Activated CD4-positive, alpha-beta T cell treated with anti-CD3 and anti-CD28 coated beads, Interleukin-2, amount 10 ng/mL, durations not matched to agents 7 days and 5 days (primary cell): ENCODE data around the gene CACNA2D3. TPM values are rescaled to one million over a fixed set of nuclear protein-coding genes. Genes with fewer than 3 reads are reported as not detected.

Experiments
- CTCF ChIA-PET: fragments of 350-600 bp; sonication (Branson Sonifier 250); formaldehyde crosslinking; loops from one replicate; lab custom pipeline; 2021; ENCODE audit warnings: antibody characterized with exemption; lab: Charles Lee
- POLR2A ChIA-PET: fragments of 350-600 bp; sonication (Branson Sonifier 250); formaldehyde crosslinking; loops from one replicate; lab custom pipeline; 2021; ENCODE audit warnings: antibody characterized with exemption; lab: Charles Lee
- DNase-seq: peaks from one replicate; pipeline ENCODE4 v3.0.0-alpha.2; 2020
- H3K27ac Mint-ChIP-seq: one replicate; pipeline ENCODE4 v1.8.0; 2021; ENCODE audit warnings: mild to moderate bottlenecking, moderate library complexity, mixed read lengths
- H3K27me3 Mint-ChIP-seq: one replicate; pipeline ENCODE4 v1.8.0; 2021; ENCODE audit warnings: mixed read lengths
- H3K36me3 Mint-ChIP-seq: one replicate; pipeline ENCODE4 v1.8.0; 2021; ENCODE audit warnings: low read depth, mixed read lengths
- H3K4me1 Mint-ChIP-seq: one replicate; pipeline ENCODE4 v1.8.0; 2021; ENCODE audit warnings: mixed read lengths
- H3K4me3 Mint-ChIP-seq: one replicate; pipeline ENCODE4 v1.8.0; 2021; ENCODE audit warnings: mild to moderate bottlenecking, moderate library complexity, mixed read lengths
- H3K9me3 Mint-ChIP-seq: one replicate; pipeline ENCODE4 v1.8.0; 2021; ENCODE audit warnings: mixed read lengths
- total RNA-seq, 2 experiments: library from RNA; stranded (reverse); gene quantifications; one replicate each; pipeline ENCODE4 v1.2.3, GENCODE V29; 2021

CACNA2D3 gene
- total RNA-seq, 2 experiments from 2014 or later, result not detected

DNA sequence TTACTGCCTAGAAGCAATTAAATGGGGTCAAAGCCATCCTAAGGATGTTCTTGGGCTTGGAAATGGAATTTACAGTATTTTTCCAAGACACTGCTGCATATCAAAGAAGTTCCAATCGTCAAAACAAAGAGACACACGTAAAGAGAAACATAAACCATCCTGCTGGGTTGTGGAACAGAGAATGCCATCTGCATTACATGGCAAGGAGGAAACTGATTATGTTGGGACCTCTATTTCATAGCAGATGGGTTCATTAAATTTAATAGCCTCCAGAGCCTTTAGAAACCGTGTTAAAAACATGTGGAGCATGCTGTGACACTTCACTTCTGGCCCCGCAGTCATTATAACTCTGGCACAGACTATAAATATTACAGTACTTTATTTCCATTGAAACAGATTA lies 650.9 kb downstream of the CACNA2D3 start:
- Mint-ChIP-seq H3K27ac (no peak overlapping the region), H3K4me3 (no peak overlapping the region), H3K9me3 (no peaks in the 10 kb centered on the region), H3K36me3 (no peaks in the 10 kb centered on the region), H3K4me1 (no peaks in the 10 kb centered on the region), H3K27me3 (no peaks in the 10 kb centered on the region)
- POLR2A ChIA-PET, result no interaction called here
- DNase-seq, result no peak
- CTCF ChIA-PET, result no interaction called here

DNA sequence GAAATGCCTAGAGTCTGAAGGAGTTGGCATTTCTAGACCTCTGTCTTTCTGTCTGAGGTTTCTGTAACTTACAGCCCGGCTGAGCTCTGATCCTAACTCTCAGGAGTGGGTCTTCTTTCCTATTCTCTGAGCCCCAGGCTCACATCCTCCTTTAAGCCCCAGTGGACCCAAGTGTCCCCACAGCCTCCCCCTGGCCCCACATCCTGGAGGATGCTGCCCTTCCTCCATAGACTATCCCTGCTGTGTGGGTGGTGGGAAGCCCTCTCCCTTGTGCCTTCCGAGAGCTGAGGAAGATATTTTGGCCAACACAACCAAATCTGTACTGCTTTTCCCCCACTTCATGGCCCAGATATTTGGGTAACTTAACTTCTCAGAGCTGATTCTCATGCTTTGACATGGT lies 654.2 kb downstream of the CACNA2D3 start:
- no peaks in the 10 kb centered on the region for H3K4me1 Mint-ChIP-seq
- H3K9me3 Mint-ChIP-seq, result no peaks in the 10 kb centered on the region
- no peaks in the 10 kb centered on the region for H3K36me3 Mint-ChIP-seq
- no peaks in the 10 kb centered on the region for H3K27me3 Mint-ChIP-seq
- H3K27ac Mint-ChIP-seq, result no peak overlapping the region
- H3K4me3 Mint-ChIP-seq, result no peak overlapping the region
- CTCF ChIA-PET, result no interaction called here
- POLR2A ChIA-PET, result no interaction called here
- DNase-seq, result no peak

DNA sequence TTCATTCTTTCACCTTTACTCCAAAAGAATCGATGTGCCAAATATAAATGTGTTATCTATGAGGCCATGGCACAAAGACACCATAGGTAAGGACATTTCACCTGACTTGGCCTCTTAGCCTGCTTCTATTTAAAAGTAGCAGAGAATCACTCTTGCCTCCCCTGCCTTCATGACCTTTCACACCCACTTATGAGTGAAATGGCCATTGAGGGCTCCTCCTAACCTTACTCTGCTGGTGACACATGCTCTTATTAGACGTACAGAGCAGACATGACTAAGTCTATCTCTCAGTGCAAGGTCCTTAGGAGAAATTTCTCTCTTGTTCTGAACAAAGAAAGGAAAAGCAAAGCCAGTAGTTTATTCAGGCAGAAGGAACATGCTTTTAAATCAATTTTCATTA lies 654.8 kb downstream of the CACNA2D3 start:
- DNase-seq, result no peak
- ChIA-PET CTCF (no interaction called here), POLR2A (no interaction called here)
- H3K4me3 Mint-ChIP-seq, result no peak overlapping the region
- H3K27me3 Mint-ChIP-seq, result no peaks in the 10 kb centered on the region
- no peaks in the 10 kb centered on the region for H3K36me3 Mint-ChIP-seq
- H3K27ac Mint-ChIP-seq, result no peak overlapping the region
- no peaks in the 10 kb centered on the region for H3K4me1 Mint-ChIP-seq
- H3K9me3 Mint-ChIP-seq, result no peaks in the 10 kb centered on the region

DNA sequence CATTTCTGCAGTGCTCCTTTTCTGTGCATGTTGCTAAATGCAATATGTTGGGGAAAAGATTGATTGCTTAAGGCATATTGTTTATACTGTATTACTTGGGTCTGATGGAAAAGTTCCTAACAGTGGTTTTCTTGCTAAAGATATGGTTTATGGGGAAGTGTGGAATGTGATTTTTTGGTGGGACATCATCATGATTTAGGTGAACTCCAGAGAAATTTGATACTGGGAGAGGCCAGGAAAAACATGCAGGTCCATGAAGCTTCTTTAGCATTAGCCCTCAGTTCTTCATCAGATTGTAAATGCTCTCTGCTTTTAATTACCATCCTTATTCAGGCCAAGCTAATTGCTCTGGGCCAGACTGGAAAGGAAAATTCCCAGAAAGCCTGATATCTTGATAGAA lies 658.0 kb downstream of the CACNA2D3 start:
- H3K9me3 Mint-ChIP-seq, result no peaks in the 10 kb centered on the region
- H3K27me3 Mint-ChIP-seq, result no peaks in the 10 kb centered on the region
- DNase-seq, result no peak
- H3K4me3 Mint-ChIP-seq, result no peak overlapping the region
- H3K36me3 Mint-ChIP-seq, result no peaks in the 10 kb centered on the region
- no peaks in the 10 kb centered on the region for H3K4me1 Mint-ChIP-seq
- POLR2A ChIA-PET, result no interaction called here
- CTCF ChIA-PET, result no interaction called here
- H3K27ac Mint-ChIP-seq, result no peak overlapping the region

DNA sequence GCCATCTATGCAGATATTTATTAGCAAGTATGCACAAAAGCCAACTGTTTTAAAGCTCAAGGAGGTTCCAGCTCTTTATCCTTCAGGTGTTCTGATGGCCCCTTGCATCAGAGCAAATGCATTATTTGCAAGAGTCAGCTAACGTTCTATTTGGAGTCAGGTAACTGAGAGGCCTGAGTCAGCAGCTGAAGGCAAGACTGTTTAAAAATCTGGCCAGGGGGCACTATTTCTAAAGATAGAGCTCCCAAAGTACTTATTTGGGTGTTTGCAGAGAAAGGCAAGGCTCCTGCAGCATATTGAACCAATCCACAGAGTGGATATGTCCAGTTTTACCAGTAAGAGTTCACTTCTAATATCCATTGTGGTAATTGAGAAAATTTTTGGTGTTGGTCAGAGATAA lies 659.4 kb downstream of the CACNA2D3 start:
- ChIA-PET CTCF (no interaction called here), POLR2A (no interaction called here)
- no peak overlapping the region for H3K27ac Mint-ChIP-seq

DNA sequence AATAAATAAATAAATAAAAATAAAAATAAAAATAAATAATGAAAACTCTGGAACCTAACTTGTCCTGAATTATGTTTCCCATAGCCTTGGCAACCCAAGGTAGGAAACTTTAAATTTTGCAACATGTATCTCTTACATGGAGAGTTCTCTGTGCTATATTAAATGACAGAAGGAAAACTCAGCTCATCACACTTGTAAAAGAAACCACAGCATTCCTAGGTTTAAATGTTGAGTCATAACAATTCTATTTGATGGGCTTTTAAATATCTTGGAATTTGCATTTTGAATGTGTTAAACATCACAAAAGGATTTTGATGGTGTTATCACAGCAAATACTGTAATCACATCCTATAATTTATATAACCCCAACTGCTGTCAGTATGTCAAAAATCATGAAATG lies 661.3 kb downstream of the CACNA2D3 start:
- ChIA-PET CTCF (no interaction called here), POLR2A (no interaction called here)
- Mint-ChIP-seq H3K4me1 (no peaks in the 10 kb centered on the region), H3K4me3 (no peak overlapping the region), H3K27me3 (no peaks in the 10 kb centered on the region), H3K27ac (no peak overlapping the region), H3K9me3 (no peaks in the 10 kb centered on the region), H3K36me3 (no peaks in the 10 kb centered on the region)
- no peak for DNase-seq

More for the DNA sequence above, 659.4 kb downstream of the CACNA2D3 start:
- no peaks in the 10 kb centered on the region for H3K27me3 Mint-ChIP-seq
- no peaks in the 10 kb centered on the region for H3K4me1 Mint-ChIP-seq
- H3K4me3 Mint-ChIP-seq, result no peak overlapping the region
- no peak for DNase-seq
- no peaks in the 10 kb centered on the region for H3K36me3 Mint-ChIP-seq
- H3K9me3 Mint-ChIP-seq, result no peaks in the 10 kb centered on the region

GRCh38 chr3:54784021-54784420 lies 661.7 kb downstream of the CACNA2D3 start:
- DNase-seq, result no peak
- Mint-ChIP-seq H3K27ac (no peak overlapping the region), H3K4me1 (no peaks in the 10 kb centered on the region), H3K4me3 (no peak overlapping the region), H3K9me3 (no peaks in the 10 kb centered on the region), H3K36me3 (no peaks in the 10 kb centered on the region), H3K27me3 (no peaks in the 10 kb centered on the region)
- CTCF ChIA-PET, result no interaction called here
- POLR2A ChIA-PET, result no interaction called here

DNA sequence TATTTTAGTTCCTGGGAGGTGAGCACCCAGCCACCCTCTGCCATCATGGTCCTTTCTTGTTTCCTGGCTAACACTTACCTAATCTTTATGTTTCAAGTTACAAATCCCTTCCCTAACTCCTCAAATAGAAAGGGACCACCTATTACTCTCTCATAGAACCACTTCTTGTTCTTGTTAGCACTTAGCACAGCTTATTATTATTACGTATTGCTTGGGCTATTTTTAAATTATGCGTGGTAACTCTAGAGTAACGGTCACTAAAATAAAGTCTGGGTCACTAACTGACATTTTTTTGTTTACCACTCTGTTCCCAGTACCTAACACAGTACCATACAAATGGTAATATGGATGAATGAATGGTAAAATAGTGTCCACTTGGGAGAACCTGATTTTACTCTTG lies 663.6 kb downstream of the CACNA2D3 start:
- Mint-ChIP-seq H3K27me3 (no peaks in the 10 kb centered on the region), H3K4me3 (no peak overlapping the region), H3K36me3 (no peaks in the 10 kb centered on the region), H3K4me1 (no peaks in the 10 kb centered on the region), H3K9me3 (no peaks in the 10 kb centered on the region), H3K27ac (no peak overlapping the region)
- no peak for DNase-seq
- CTCF ChIA-PET, result no interaction called here
- POLR2A ChIA-PET, result no interaction called here

- no peaks in the 10 kb centered on the region for H3K9me3 Mint-ChIP-seq
- POLR2A ChIA-PET, result no interaction called here
- no peak overlapping the region for H3K4me3 Mint-ChIP-seq
- CTCF ChIA-PET, result no interaction called here
- DNase-seq, result no peak
- H3K27me3 Mint-ChIP-seq, result no peaks in the 10 kb centered on the region
- H3K4me1 Mint-ChIP-seq, result no peaks in the 10 kb centered on the region
- H3K36me3 Mint-ChIP-seq, result no peaks in the 10 kb centered on the region
- H3K27ac Mint-ChIP-seq, result no peak overlapping the region
Measured at GRCh38 chr3:54790051-54790450, 667.7 kb downstream of the CACNA2D3 start.

GRCh38 chr3:54791501-54792156 lies 669.3 kb downstream of the CACNA2D3 start:
- CTCF ChIA-PET, result no interaction called here

GRCh38 chr3:54792584-54792983 lies 670.2 kb downstream of the CACNA2D3 start:
- no peaks in the 10 kb centered on the region for H3K27me3 Mint-ChIP-seq
- H3K4me1 Mint-ChIP-seq, result no peaks in the 10 kb centered on the region
- CTCF ChIA-PET, result no interaction called here
- H3K27ac Mint-ChIP-seq, result no peak overlapping the region
- H3K36me3 Mint-ChIP-seq, result no peaks in the 10 kb centered on the region
- DNase-seq, result no peak
- POLR2A ChIA-PET, result no interaction called here
- H3K4me3 Mint-ChIP-seq, result no peak overlapping the region
- no peaks in the 10 kb centered on the region for H3K9me3 Mint-ChIP-seq

More at GRCh38 chr3:54791501-54792156, 669.3 kb downstream of the CACNA2D3 start:
- POLR2A ChIA-PET, result no interaction called here
- no peaks in the 10 kb centered on the region for H3K9me3 Mint-ChIP-seq
- no peak for DNase-seq
- H3K27me3 Mint-ChIP-seq, result no peaks in the 10 kb centered on the region
- no peaks in the 10 kb centered on the region for H3K4me1 Mint-ChIP-seq
- H3K36me3 Mint-ChIP-seq, result no peaks in the 10 kb centered on the region
- no peak overlapping the region for H3K4me3 Mint-ChIP-seq
- no peak overlapping the region for H3K27ac Mint-ChIP-seq

- H3K27me3 Mint-ChIP-seq, result no peaks in the 10 kb centered on the region
- H3K4me3 Mint-ChIP-seq, result no peak overlapping the region
- DNase-seq, result no peak
- no peak overlapping the region for H3K27ac Mint-ChIP-seq
- H3K4me1 Mint-ChIP-seq, result no peaks in the 10 kb centered on the region
- no peaks in the 10 kb centered on the region for H3K9me3 Mint-ChIP-seq
- CTCF ChIA-PET, result no interaction called here
- POLR2A ChIA-PET, result no interaction called here
- no peaks in the 10 kb centered on the region for H3K36me3 Mint-ChIP-seq
Measured at GRCh38 chr3:54793171-54793570, 670.8 kb downstream of the CACNA2D3 start.

GRCh38 chr3:54797111-54797510 lies 674.8 kb downstream of the CACNA2D3 start:
- Mint-ChIP-seq H3K4me1 (no peaks in the 10 kb centered on the region), H3K27me3 (no peaks in the 10 kb centered on the region), H3K36me3 (no peaks in the 10 kb centered on the region), H3K4me3 (no peak overlapping the region), H3K9me3 (no peaks in the 10 kb centered on the region), H3K27ac (no peak overlapping the region)
- ChIA-PET CTCF (no interaction called here), POLR2A (no interaction called here)
- DNase-seq, result no peak

GRCh38 chr3:54800478-54800877 lies 678.1 kb downstream of the CACNA2D3 start:
- POLR2A ChIA-PET, result no interaction called here
- Mint-ChIP-seq H3K36me3 (no peaks in the 10 kb centered on the region), H3K4me1 (no peaks in the 10 kb centered on the region), H3K27ac (no peak overlapping the region), H3K4me3 (no peak overlapping the region), H3K27me3 (no peaks in the 10 kb centered on the region), H3K9me3 (no peaks in the 10 kb centered on the region)
- CTCF ChIA-PET, result no interaction called here
- no peak for DNase-seq
